ENCODE measurements around the gene PTX4. TPM values are rescaled to one million over a fixed set of nuclear protein-coding genes. Genes with fewer than 3 reads are reported as not detected.

The PTX4 gene
- total and polyA plus RNA-seq, 4 donors, result 0.08 to 0.61 TPM; not detected in 2

DNA sequence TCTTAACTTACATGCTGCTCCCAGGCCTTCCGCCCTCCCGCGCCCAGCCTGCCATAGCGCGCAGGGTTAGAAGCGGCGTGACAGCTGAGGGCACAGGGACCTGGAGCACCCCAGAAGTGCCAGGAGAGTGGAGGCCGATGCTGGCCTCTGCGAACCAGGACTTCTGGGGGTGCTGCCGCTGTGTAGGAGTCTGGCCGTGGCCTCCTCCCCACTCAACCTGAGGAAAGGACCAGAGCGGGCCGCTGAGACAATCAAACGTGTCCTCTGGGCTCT is 42.8 kb upstream of the PTX4 start:
- Histone ChIP-seq H3K27ac (ENCODE audit: low read depth in 1 of 2, low read length in 2 of 2) (peak overlapping the region; percentile 69 to 77), H3K36me3 (ENCODE audit: control insufficient read depth in 4 of 4, insufficient read depth in 3 of 4, low read depth in 1 of 4, low read length in 3 of 4) (peaks cover 0 to 4% (median 0%) of the 10 kb centered on the region in 4 donors), H3K4me1 (ENCODE audit: control insufficient read depth in 4 of 4, insufficient read depth in 4 of 4, low read length in 3 of 4) (peaks cover 0 to 11% (median 0%) of the 10 kb centered on the region in 4 donors), H3K4me3 (ENCODE audit: low read depth in 1 of 3, low read length in 3 of 3) (no peak overlapping the region), H3K9me3 (ENCODE audit: control insufficient read depth in 4 of 4, low read length in 3 of 4) (no peaks in the 10 kb centered on the region), H3K27me3 (ENCODE audit: control insufficient read depth in 4 of 4, insufficient read depth in 4 of 4, low read length in 3 of 4) (no peaks in the 10 kb centered on the region), H3K9ac (ENCODE audit: low read depth in 1 of 2, low read length in 2 of 2) (no peak overlapping the region)
- TF ChIP-seq HNF4G (IDR thresholded peaks at IDR 0.05) (no peak), JUND (IDR thresholded peaks at IDR 0.05) (no peak), RXRA (IDR thresholded peaks at IDR 0.05) (no peak), TAF1 (conservative IDR thresholded peaks at IDR 0.05) (no peak), EGR1 (IDR thresholded peaks at IDR 0.05; ENCODE audit: low read depth in 2 of 2) (no peak), RAD21 (IDR thresholded peaks at IDR 0.05) (no peak), HNF4A (conservative IDR thresholded peaks at IDR 0.05) (no peak), NR2F2 (IDR thresholded peaks at IDR 0.05) (no peak), SP1 (IDR thresholded peaks at IDR 0.05) (no peak)
- TF ChIP-seq, protein P1, sequence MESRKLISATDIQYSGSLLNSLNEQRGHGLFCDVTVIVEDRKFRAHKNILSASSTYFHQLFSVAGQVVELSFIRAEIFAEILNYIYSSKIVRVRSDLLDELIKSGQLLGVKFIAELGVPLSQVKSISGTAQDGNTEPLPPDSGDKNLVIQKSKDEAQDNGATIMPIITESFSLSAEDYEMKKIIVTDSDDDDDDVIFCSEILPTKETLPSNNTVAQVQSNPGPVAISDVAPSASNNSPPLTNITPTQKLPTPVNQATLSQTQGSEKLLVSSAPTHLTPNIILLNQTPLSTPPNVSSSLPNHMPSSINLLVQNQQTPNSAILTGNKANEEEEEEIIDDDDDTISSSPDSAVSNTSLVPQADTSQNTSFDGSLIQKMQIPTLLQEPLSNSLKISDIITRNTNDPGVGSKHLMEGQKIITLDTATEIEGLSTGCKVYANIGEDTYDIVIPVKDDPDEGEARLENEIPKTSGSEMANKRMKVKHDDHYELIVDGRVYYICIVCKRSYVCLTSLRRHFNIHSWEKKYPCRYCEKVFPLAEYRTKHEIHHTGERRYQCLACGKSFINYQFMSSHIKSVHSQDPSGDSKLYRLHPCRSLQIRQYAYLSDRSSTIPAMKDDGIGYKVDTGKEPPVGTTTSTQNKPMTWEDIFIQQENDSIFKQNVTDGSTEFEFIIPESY (IDR thresholded peaks at IDR 0.05), result no peak
- TF ChIP-seq, protein P2, sequence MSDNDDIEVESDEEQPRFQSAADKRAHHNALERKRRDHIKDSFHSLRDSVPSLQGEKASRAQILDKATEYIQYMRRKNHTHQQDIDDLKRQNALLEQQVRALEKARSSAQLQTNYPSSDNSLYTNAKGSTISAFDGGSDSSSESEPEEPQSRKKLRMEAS (IDR thresholded peaks at IDR 0.05), result no peak
- TF ChIP-seq, protein P3, sequence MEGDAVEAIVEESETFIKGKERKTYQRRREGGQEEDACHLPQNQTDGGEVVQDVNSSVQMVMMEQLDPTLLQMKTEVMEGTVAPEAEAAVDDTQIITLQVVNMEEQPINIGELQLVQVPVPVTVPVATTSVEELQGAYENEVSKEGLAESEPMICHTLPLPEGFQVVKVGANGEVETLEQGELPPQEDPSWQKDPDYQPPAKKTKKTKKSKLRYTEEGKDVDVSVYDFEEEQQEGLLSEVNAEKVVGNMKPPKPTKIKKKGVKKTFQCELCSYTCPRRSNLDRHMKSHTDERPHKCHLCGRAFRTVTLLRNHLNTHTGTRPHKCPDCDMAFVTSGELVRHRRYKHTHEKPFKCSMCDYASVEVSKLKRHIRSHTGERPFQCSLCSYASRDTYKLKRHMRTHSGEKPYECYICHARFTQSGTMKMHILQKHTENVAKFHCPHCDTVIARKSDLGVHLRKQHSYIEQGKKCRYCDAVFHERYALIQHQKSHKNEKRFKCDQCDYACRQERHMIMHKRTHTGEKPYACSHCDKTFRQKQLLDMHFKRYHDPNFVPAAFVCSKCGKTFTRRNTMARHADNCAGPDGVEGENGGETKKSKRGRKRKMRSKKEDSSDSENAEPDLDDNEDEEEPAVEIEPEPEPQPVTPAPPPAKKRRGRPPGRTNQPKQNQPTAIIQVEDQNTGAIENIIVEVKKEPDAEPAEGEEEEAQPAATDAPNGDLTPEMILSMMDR (IDR thresholded peaks at IDR 0.05; ENCODE audit: low read depth, low read length, missing input control), result no peak
- TF ChIP-seq, protein P4, sequence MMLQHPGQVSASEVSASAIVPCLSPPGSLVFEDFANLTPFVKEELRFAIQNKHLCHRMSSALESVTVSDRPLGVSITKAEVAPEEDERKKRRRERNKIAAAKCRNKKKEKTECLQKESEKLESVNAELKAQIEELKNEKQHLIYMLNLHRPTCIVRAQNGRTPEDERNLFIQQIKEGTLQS (IDR thresholded peaks at IDR 0.05), result no peak
- DNase-seq (ENCODE audit: low spot score), result no peak
- 94% methylated on average over 14 of the region's 14 CpGs for WGBS

DNA sequence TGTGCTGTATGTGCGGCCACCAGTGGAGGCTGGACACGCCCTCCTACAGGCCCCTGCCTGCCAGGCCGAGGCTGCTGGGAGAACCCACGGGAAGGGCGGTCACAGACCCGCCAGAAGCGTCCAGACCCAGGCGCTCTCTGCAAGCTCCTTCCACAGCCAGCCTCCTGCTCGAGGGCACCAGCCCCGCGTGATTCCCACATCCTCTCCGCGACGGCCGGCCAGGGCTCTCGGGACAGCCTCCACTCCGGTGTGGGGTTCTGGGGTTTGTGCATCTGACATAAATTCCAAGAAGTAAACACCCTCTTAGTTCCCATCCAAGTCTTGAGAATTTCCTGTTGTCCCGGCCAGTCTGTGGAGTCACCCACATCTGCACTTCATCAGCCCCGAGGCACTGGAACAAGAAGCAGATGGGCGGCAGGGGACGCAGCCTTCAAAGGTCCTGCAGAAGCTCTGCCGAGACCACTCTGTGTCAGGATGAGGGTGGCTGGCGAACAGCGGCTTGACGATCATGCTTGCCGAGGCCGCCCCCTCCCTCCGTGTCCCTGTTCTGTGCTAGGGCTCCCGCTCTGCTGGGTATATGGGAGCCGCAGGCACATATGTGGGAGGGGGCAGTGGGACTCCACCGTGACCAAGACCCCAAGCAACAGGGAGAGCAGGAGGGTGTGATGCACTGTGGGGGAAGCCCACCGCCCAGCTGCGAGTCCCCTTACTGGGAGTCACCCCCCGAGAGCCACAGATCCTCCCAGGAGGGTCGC is 42.3 kb upstream of the PTX4 start:
- H3K27me3 ChIP-seq (ENCODE audit: control insufficient read depth in 4 of 4, insufficient read depth in 4 of 4, low read length in 3 of 4), result no peaks in the 10 kb centered on the region
- 80% methylated on average over 35 of the region's 35 CpGs for WGBS
- no peaks in the 10 kb centered on the region for H3K9me3 ChIP-seq (ENCODE audit: control insufficient read depth in 4 of 4, low read length in 3 of 4)
- peaks cover 0 to 8% (median 0%) of the 10 kb centered on the region in 4 donors for H3K4me1 ChIP-seq (ENCODE audit: control insufficient read depth in 4 of 4, insufficient read depth in 4 of 4, low read length in 3 of 4)
- peaks cover 0 to 4% (median 0%) of the 10 kb centered on the region in 4 donors for H3K36me3 ChIP-seq (ENCODE audit: control insufficient read depth in 4 of 4, insufficient read depth in 3 of 4, low read depth in 1 of 4, low read length in 3 of 4)
- H3K4me3 ChIP-seq (ENCODE audit: low read depth in 1 of 3, low read length in 3 of 3), result no peak overlapping the region
- H3K9ac ChIP-seq (ENCODE audit: low read depth in 1 of 2, low read length in 2 of 2), result no peak overlapping the region
- peak overlapping the region; percentile 69 to 77 for H3K27ac ChIP-seq (ENCODE audit: low read depth in 1 of 2, low read length in 2 of 2)
- no peak for DNase-seq (ENCODE audit: low spot score)
- TF ChIP-seq, protein P4 (IDR thresholded peaks at IDR 0.05), result no peak
- peak; percentile 51 for TF ChIP-seq SP1 (IDR thresholded peaks at IDR 0.05)
- TF ChIP-seq GABPA (IDR thresholded peaks at IDR 0.05 in 1 of 2, conservative IDR thresholded peaks at IDR 0.05 in 1 of 2), result no peak
- TF ChIP-seq, protein P2 (IDR thresholded peaks at IDR 0.05), result no peak
- no peak for TF ChIP-seq YY1 (IDR thresholded peaks at IDR 0.05)
- TF ChIP-seq FOXA1 (IDR thresholded peaks at IDR 0.05), result no peak
- TF ChIP-seq NR2F2 (IDR thresholded peaks at IDR 0.05), result peak; percentile 71
- TF ChIP-seq, protein P1 (IDR thresholded peaks at IDR 0.05), result no peak
- TF ChIP-seq JUND (IDR thresholded peaks at IDR 0.05), result no peak
- TF ChIP-seq RXRA (IDR thresholded peaks at IDR 0.05), result peak; percentile 21 to 28
- no peak for TF ChIP-seq HNF4A (conservative IDR thresholded peaks at IDR 0.05)
- peak in 1 of 2 donors; percentile 24 for TF ChIP-seq RAD21 (IDR thresholded peaks at IDR 0.05)
- TF ChIP-seq HNF4G (IDR thresholded peaks at IDR 0.05), result no peak
- TF ChIP-seq, protein P5, sequence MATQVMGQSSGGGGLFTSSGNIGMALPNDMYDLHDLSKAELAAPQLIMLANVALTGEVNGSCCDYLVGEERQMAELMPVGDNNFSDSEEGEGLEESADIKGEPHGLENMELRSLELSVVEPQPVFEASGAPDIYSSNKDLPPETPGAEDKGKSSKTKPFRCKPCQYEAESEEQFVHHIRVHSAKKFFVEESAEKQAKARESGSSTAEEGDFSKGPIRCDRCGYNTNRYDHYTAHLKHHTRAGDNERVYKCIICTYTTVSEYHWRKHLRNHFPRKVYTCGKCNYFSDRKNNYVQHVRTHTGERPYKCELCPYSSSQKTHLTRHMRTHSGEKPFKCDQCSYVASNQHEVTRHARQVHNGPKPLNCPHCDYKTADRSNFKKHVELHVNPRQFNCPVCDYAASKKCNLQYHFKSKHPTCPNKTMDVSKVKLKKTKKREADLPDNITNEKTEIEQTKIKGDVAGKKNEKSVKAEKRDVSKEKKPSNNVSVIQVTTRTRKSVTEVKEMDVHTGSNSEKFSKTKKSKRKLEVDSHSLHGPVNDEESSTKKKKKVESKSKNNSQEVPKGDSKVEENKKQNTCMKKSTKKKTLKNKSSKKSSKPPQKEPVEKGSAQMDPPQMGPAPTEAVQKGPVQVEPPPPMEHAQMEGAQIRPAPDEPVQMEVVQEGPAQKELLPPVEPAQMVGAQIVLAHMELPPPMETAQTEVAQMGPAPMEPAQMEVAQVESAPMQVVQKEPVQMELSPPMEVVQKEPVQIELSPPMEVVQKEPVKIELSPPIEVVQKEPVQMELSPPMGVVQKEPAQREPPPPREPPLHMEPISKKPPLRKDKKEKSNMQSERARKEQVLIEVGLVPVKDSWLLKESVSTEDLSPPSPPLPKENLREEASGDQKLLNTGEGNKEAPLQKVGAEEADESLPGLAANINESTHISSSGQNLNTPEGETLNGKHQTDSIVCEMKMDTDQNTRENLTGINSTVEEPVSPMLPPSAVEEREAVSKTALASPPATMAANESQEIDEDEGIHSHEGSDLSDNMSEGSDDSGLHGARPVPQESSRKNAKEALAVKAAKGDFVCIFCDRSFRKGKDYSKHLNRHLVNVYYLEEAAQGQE (IDR thresholded peaks at IDR 0.05), result no peak

All from liver (tissue), 9 donors.